Activated T-helper 17 cell treated with anti-CD3 and anti-CD28 coated beads, Interleukin-2, amount 50 U/mL, for 72 hours (primary cell): ENCODE data around the gene MPP2. TPM values are rescaled to one million over a fixed set of nuclear protein-coding genes. Genes with fewer than 3 reads are reported as not detected.
"Not testable (repeated sequence)": the region's sequence is repeated elsewhere in the genome, so short reads cannot be mapped to it uniquely, and the experiment has no call there.

ENCODE experiments used
- ATAC-seq: fragments of 150-1000 bp; cut with Tn5 transposase; replicated peaks from 2 replicates; pipeline ENCODE4 v1.10.0; 2021; ENCODE audit warnings: mild to moderate bottlenecking, moderate library complexity
- H3K27ac Mint-ChIP-seq: one replicate; pipeline ENCODE4 v1.8.0; 2022; ENCODE audit warnings: mixed read lengths
- H3K27me3 Mint-ChIP-seq: one replicate; pipeline ENCODE4 v1.8.0; 2022; ENCODE audit warnings: mixed read lengths
- H3K36me3 Mint-ChIP-seq: one replicate; pipeline ENCODE4 v1.8.0; 2022; ENCODE audit warnings: low read depth, mild to moderate bottlenecking, mixed read lengths
- H3K4me1 Mint-ChIP-seq: one replicate; pipeline ENCODE4 v1.8.0; 2022; ENCODE audit warnings: mixed read lengths
- H3K4me3 Mint-ChIP-seq: one replicate; pipeline ENCODE4 v1.8.0; 2022; ENCODE audit warnings: mild to moderate bottlenecking, mixed read lengths
- H3K9me3 Mint-ChIP-seq: one replicate; pipeline ENCODE4 v1.8.0; 2022; ENCODE audit warnings: mixed read lengths
- total RNA-seq, 2 donors: library from RNA; stranded (reverse); gene quantifications; one replicate each; pipeline ENCODE4 v1.2.3, GENCODE V29; 2022

The MPP2 gene
- total RNA-seq, 2 donors from 2014 or later: 1.3 to 3.3 TPM

DNA sequence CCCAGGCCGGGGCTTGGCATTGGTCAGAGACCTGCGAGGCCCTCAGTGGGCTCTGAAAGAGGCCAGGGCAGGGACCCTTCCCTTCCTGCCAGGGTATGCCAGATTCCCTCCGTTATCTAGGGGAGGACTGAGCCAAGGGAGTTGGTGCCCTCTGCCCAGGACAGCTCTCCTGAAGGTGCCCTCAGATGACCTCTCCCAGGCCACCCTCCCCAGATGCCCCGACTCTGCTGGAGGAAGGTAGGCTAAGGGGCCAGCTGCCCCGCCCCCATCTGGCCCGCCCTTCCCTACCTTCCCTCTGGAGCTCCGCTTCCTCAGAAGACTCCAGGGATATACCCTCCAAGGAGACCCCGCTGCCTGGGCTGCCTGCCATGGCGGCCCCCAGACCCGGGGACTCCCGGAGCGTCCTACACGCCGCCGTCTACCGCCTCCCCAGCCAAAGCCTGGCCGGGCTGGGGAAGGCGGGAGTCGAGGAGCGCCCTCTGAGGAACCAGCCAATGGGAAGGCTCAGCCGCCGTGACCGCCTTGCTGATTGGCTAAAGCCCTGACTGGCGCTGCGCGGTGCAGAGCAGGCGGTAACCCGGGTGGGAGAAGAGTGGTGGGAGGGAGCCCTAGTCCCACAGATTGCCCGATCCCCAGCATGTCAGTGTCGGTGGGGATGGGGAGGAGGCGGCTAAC lies 7.0 kb downstream of the MPP2 start:
- peak overlapping the region; percentile 15 for H3K27ac Mint-ChIP-seq
- H3K9me3 Mint-ChIP-seq: no peaks in the 10 kb centered on the region
- H3K4me1 Mint-ChIP-seq: peaks cover 8% of the 10 kb centered on the region
- H3K27me3 Mint-ChIP-seq: peaks cover 20% of the 10 kb centered on the region
- ATAC-seq: peak; percentile 100
- H3K36me3 Mint-ChIP-seq: no peaks in the 10 kb centered on the region
- peak overlapping the region; percentile 74 for H3K4me3 Mint-ChIP-seq

GRCh38 chr17:43898446-43898845 lies 8.9 kb downstream of the MPP2 start:
- Mint-ChIP-seq H3K27ac (no peak overlapping the region), H3K4me1 (peaks cover 8% of the 10 kb centered on the region), H3K4me3 (no peak overlapping the region), H3K9me3 (no peaks in the 10 kb centered on the region), H3K36me3 (no peaks in the 10 kb centered on the region), H3K27me3 (peaks cover 14% of the 10 kb centered on the region)
- ATAC-seq: no peak

DNA sequence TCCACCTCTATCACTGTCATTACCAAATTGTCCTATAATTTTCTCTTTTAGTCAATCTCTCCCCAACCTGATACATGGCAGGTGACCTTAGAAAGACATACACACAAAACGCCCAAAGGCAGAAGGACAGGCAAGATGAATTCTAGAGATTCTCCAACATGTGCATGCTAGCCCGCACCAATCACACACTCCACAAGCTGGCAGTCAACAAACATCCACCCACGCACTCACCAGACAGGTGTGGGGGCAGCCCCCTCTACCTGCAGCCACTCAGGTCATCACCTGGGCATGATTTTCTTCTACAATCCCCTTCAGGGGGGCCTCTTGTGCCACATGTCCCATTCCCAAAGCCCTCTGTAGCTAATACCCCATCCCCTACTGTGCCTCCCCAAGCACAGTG lies 9.5 kb downstream of the MPP2 start:
- H3K9me3 Mint-ChIP-seq: no peaks in the 10 kb centered on the region
- no peaks in the 10 kb centered on the region for H3K36me3 Mint-ChIP-seq
- ATAC-seq: no peak
- H3K4me3 Mint-ChIP-seq: no peak overlapping the region
- peaks cover 8% of the 10 kb centered on the region for H3K4me1 Mint-ChIP-seq
- no peak overlapping the region for H3K27ac Mint-ChIP-seq
- peaks cover 14% of the 10 kb centered on the region for H3K27me3 Mint-ChIP-seq

GRCh38 chr17:43894494-43894893 lies 12.8 kb downstream of the MPP2 start:
- not testable (repeated sequence) for H3K4me3 Mint-ChIP-seq, H3K9me3 Mint-ChIP-seq, H3K4me1 Mint-ChIP-seq, H3K27ac Mint-ChIP-seq, H3K36me3 Mint-ChIP-seq, ATAC-seq
- H3K27me3 Mint-ChIP-seq: peaks cover 14% of the 10 kb centered on the region

DNA sequence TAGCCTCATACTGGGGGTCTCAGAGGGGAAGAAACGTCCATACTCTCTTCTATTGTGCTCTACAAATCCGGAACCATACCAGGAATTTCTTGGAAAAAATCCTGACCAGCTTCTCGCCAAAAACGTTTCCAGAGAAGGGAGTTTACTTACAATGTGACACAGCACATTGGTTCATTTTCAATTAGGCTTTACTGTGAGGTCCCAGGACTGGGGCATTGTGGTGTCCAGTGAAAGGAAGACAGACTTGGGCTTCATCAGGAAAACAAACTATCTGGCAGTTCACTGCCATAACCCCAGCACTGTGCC lies 14.7 kb downstream of the MPP2 start:
- H3K4me3 Mint-ChIP-seq: no peak overlapping the region
- peaks cover 11% of the 10 kb centered on the region for H3K27me3 Mint-ChIP-seq
- no peaks in the 10 kb centered on the region for H3K36me3 Mint-ChIP-seq
- no peaks in the 10 kb centered on the region for H3K4me1 Mint-ChIP-seq
- H3K9me3 Mint-ChIP-seq: no peaks in the 10 kb centered on the region
- no peak overlapping the region for H3K27ac Mint-ChIP-seq
- no peak for ATAC-seq

GRCh38 chr17:43891851-43892646 lies 15.3 kb downstream of the MPP2 start:
- ATAC-seq: no peak
- no peaks in the 10 kb centered on the region for H3K4me1 Mint-ChIP-seq
- no peaks in the 10 kb centered on the region for H3K9me3 Mint-ChIP-seq
- H3K27ac Mint-ChIP-seq: no peak overlapping the region
- peaks cover 7% of the 10 kb centered on the region for H3K27me3 Mint-ChIP-seq
- no peaks in the 10 kb centered on the region for H3K36me3 Mint-ChIP-seq
- no peak overlapping the region for H3K4me3 Mint-ChIP-seq

- H3K27ac Mint-ChIP-seq: no peak overlapping the region
- no peaks in the 10 kb centered on the region for H3K9me3 Mint-ChIP-seq
- H3K27me3 Mint-ChIP-seq: peaks cover 4% of the 10 kb centered on the region
- H3K4me3 Mint-ChIP-seq: no peak overlapping the region
- no peaks in the 10 kb centered on the region for H3K36me3 Mint-ChIP-seq
- no peaks in the 10 kb centered on the region for H3K4me1 Mint-ChIP-seq
- no peak for ATAC-seq
Measured at GRCh38 chr17:43890240-43890639, 17.1 kb downstream of the MPP2 start.

- no peaks in the 10 kb centered on the region for H3K9me3 Mint-ChIP-seq
- ATAC-seq: no peak
- no peak overlapping the region for H3K27ac Mint-ChIP-seq
- H3K36me3 Mint-ChIP-seq: no peaks in the 10 kb centered on the region
- H3K27me3 Mint-ChIP-seq: peaks cover 6% of the 10 kb centered on the region
- H3K4me1 Mint-ChIP-seq: no peaks in the 10 kb centered on the region
- H3K4me3 Mint-ChIP-seq: no peak overlapping the region
Measured at GRCh38 chr17:43888548-43888947, 18.8 kb downstream of the MPP2 start.

GRCh38 chr17:43882761-43883415 lies 24.4 kb downstream of the MPP2 start:
- no peak overlapping the region for H3K4me3 Mint-ChIP-seq
- H3K9me3 Mint-ChIP-seq: no peaks in the 10 kb centered on the region
- ATAC-seq: no peak
- no peak overlapping the region for H3K27ac Mint-ChIP-seq
- H3K36me3 Mint-ChIP-seq: no peaks in the 10 kb centered on the region
- H3K27me3 Mint-ChIP-seq: peaks cover 9% of the 10 kb centered on the region
- H3K4me1 Mint-ChIP-seq: no peaks in the 10 kb centered on the region

DNA sequence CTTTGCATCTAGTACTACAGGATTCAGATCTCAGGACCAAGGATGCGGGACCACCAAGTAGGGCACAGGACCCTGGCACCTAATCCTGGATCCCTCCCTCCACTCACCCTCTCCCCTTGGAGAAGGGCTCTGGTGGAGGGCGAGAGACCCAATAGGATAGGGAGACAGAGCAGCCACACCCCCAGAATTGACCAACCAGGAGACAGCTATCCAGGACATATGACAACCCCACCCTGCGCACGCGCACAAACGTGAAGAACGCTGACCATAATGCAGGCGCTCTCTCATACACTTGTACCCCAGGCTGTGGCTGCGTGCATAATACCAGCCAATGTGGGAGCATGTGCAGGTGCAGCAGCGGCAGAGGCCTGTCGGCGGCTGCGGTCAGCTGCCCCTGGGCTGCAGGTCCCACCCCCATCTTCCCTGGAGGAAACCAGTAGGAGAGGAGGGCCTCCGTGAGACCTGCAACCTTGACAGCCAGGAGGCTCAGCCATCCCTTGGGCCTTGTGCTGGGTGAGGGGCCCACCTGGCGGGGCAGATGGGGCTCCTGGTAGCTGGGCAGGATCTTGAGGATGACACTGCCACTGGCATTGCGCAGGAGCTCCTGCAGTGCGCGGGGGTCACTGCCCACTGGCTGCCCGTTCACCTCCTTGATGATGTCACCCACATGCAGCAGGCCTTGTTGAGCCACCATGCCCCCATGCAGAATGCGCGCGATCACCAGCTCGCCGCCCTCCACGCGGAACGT lies 25.4 kb downstream of the MPP2 start:
- Mint-ChIP-seq H3K27me3 (peaks cover 9% of the 10 kb centered on the region), H3K4me1 (no peaks in the 10 kb centered on the region), H3K27ac (no peak overlapping the region), H3K4me3 (no peak overlapping the region), H3K9me3 (no peaks in the 10 kb centered on the region), H3K36me3 (no peaks in the 10 kb centered on the region)
- no peak for ATAC-seq

DNA sequence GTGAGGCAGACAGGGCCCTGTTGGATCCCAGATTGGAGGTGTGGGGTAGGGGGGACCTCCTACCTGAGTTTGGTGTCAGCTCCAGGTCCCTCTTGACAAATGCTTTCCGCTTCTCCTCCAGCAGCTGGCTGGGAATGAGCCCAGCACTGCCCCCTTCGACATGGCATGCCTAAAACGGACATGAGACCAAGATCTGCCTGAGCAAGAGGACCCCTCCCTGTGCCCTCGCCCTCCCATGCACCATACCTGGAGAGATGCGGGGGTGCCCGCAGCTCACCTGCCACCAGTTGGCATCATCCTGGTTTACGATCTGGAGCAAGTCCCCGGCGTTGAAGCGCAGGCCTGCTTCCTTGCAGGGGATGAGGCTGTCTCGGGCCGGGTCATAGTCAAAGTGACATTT lies 26.2 kb downstream of the MPP2 start:
- Mint-ChIP-seq H3K36me3 (no peaks in the 10 kb centered on the region), H3K4me3 (no peak overlapping the region), H3K4me1 (no peaks in the 10 kb centered on the region), H3K27ac (no peak overlapping the region), H3K27me3 (peaks cover 9% of the 10 kb centered on the region), H3K9me3 (no peaks in the 10 kb centered on the region)
- no peak for ATAC-seq

DNA sequence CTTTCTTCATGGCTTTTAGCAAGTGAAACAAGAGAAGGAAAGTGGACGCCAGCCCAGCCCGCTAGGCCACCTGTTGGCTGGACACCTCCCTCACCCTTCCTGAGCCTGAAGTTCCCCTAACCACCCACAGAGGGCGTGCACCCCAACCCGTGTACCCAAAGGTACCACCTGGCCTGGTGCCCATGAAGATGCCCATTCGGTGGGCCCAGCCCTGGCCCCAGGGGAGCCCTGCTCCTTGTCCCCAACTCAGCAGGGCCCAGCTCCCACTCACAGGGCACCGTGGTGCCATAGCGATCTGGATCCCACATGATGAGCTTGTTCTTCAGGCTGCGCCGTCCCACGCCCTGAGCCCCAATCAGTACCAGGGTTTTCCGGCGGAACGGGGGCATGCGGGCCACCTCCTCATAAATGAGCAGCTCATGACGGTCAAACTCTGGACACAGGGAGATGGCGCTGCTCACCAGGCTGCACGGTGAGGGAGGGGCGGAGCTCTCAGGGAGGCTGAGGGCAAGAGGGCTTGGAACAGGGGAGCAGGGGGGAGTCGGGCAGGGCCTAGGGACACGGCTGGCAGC lies 26.8 kb downstream of the MPP2 start:
- H3K27me3 Mint-ChIP-seq: peaks cover 8% of the 10 kb centered on the region
- H3K27ac Mint-ChIP-seq: no peak overlapping the region
- peak; percentile 57 for ATAC-seq
- no peaks in the 10 kb centered on the region for H3K9me3 Mint-ChIP-seq
- H3K36me3 Mint-ChIP-seq: no peaks in the 10 kb centered on the region
- H3K4me1 Mint-ChIP-seq: no peaks in the 10 kb centered on the region
- no peak overlapping the region for H3K4me3 Mint-ChIP-seq

DNA sequence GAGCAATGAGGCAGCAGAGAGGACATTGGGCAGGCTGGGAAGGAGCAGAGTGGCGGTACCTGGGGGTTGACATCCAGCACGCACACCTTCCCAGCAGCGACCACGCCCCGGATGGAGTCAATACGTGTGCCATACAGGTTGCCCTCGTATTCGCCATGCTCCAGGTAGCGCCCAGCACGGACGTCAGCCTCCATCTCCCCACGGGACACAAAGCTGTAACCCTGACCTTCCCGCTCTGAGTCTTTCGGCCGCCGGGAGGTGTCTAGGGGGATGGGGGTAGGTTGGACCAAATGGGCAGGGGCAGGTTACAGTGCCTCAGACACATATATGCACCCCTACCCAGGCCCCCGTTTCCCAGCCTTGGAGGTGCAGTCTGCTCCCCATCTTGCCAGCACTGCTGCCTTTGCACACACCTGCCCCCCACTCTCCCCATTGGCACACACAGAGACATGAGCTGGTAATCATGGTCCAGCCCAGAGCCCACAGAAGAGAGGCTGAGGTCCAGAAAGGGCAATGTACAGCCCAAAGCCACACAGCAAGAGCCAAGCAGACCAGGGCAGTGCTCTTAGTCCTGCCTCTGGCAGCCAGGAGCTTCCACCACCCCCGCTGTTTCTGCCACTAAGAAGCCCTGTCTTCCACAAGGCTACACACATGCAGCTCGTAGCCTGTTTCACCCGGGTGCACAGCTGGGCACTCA lies 27.5 kb downstream of the MPP2 start:
- no peaks in the 10 kb centered on the region for H3K9me3 Mint-ChIP-seq
- no peaks in the 10 kb centered on the region for H3K4me1 Mint-ChIP-seq
- no peak overlapping the region for H3K27ac Mint-ChIP-seq
- peaks cover 3% of the 10 kb centered on the region for H3K27me3 Mint-ChIP-seq
- no peaks in the 10 kb centered on the region for H3K36me3 Mint-ChIP-seq
- no peak overlapping the region for H3K4me3 Mint-ChIP-seq
- no peak for ATAC-seq
